ENCODE measurements around the gene OR10A4. TPM values are rescaled to one million over a fixed set of nuclear protein-coding genes. Genes with fewer than 3 reads are reported as not detected.
A peak's percentile ranks its signal among the peaks of the same experiment; 100 is the strongest.

Gene OR10A4
- total and polyA plus RNA-seq, 9 of the 15 experiments (the other 6 are each of a cell fraction or from before 2014, with no cell fraction given): not detected

- Histone ChIP-seq H3K79me2 (ENCODE audit: control insufficient read depth, insufficient read depth, low read length) (no peaks in the 10 kb centered on the region), H3K27me3 (ENCODE audit: control insufficient read depth in 2 of 2, insufficient read depth in 2 of 2, low read length in 2 of 2) (no peaks in the 10 kb centered on the region), H3K9ac (ENCODE audit: insufficient read depth in 1 of 2, low read depth in 2 of 2, low read length in 2 of 2) (no peak overlapping the region), H3K4me2 (ENCODE audit: insufficient read depth, low read length) (no peak overlapping the region), H3K4me3 (no peak overlapping the region), H3K36me3 (ENCODE audit: control insufficient read depth, insufficient read depth, low read length) (no peaks in the 10 kb centered on the region), H3K27ac (ENCODE audit: extremely low read depth, low read depth, low read length) (no peak overlapping the region), H3K9me3 (replicated peaks; ENCODE audit: control insufficient read depth, insufficient read depth, low read depth, low read length) (no peaks in the 10 kb centered on the region), H2AFZ (ENCODE audit: low read depth, low read length) (no peak overlapping the region), H4K20me1 (replicated peaks; ENCODE audit: control insufficient read depth, insufficient read depth, low read length) (no peaks in the 10 kb centered on the region), H3K4me1 (replicated peaks in 1 of 2; ENCODE audit: control insufficient read depth in 2 of 2, insufficient read depth in 2 of 2, low read length in 2 of 2) (no peaks in the 10 kb centered on the region), H3K9me1 (ENCODE audit: control insufficient read depth, insufficient read depth, low read length) (no peaks in the 10 kb centered on the region)
- intact Hi-C loops (cut with micrococcal nuclease) (loop anchor here (10.0 kb wide), 1 partner anchor 94 kb away; no protein-coding TSS in a partner anchor), in situ Hi-C loops (cut with MboI) (no loop called here)
- WGBS (ENCODE audit: insufficient coverage, low coverage, missing lambda C conversion rate): 0% methylated on average over 2 of the region's 2 CpGs
- ATAC-seq (0 out of 3 replicates have a peak, but pooled peaks have one; percentile 41), FAIRE-seq (no peak), DNase-seq (ENCODE audit: extremely low read depth in 1 of 4, low spot score in 3 of 4) (no peak)
- POLR2A ChIA-PET: no interaction called here
- CTCF ChIA-PET (ENCODE audit: low intra/inter-chr PET ratio): interaction anchor here (0.6 kb wide), 1 partner anchor 542 kb away, joined by 4 read pairs; no protein-coding TSS in a partner anchor
- no peak for TF ChIP-seq SRF (CRISPR knock-in tag; IDR thresholded peaks at IDR 0.05)
- TF ChIP-seq IRF9 (tag; IDR thresholded peaks at IDR 0.05): no peak
- no peak for TF ChIP-seq ETV6 (IDR thresholded peaks at IDR 0.05; ENCODE audit: borderline replicate concordance in 1 of 2, low read depth in 2 of 2, low read length in 1 of 2)
- no peak for TF ChIP-seq ETV6 (CRISPR knock-in tag; IDR thresholded peaks at IDR 0.05; ENCODE audit: borderline replicate concordance)
- no peak for TF ChIP-seq CEBPB (tag; IDR thresholded peaks at IDR 0.05)
- no peak for TF ChIP-seq TCFL5 (CRISPR knock-in tag; conservative IDR thresholded peaks at IDR 0.05)
- TF ChIP-seq PTBP1 (IDR thresholded peaks at IDR 0.05; ENCODE audit: low read depth, low read length): no peak
- TF ChIP-seq FIP1L1 (IDR thresholded peaks at IDR 0.05; ENCODE audit: low read depth, low read length, poor library complexity, severe bottlenecking): no peak
- TF ChIP-seq MEF2A (IDR thresholded peaks at IDR 0.05; ENCODE audit: control insufficient read depth, low read depth, low read length): no peak
- TF ChIP-seq CTCF (IDR thresholded peaks at IDR 0.05 in 2 of 3, conservative IDR thresholded peaks at IDR 0.05 in 1 of 3; ENCODE audit: insufficient read depth in 2 of 3, low read depth in 1 of 3, low read length in 3 of 3): peak in 1 of 3 experiments; percentile 43; a peak in 2 of 6 replicates
- TF ChIP-seq HNRNPK (IDR thresholded peaks at IDR 0.05; ENCODE audit: low read depth, low read length, poor library complexity, severe bottlenecking): no peak
- no peak for TF ChIP-seq L3MBTL2 (IDR thresholded peaks at IDR 0.05)
- no peak for TF ChIP-seq CCAR2 (IDR thresholded peaks at IDR 0.05; ENCODE audit: low read depth, low read length)
- no peak for TF ChIP-seq MAFK (IDR thresholded peaks at IDR 0.05; ENCODE audit: low read length)
- TF ChIP-seq ZNF217 (CRISPR knock-in tag; IDR thresholded peaks at IDR 0.05): no peak
- TF ChIP-seq RAD21 (CRISPR knock-in tag; conservative IDR thresholded peaks at IDR 0.05 in 1 of 2, IDR thresholded peaks at IDR 0.05 in 1 of 2): peak; percentile 8 to 18; a peak in 1 of 4 replicates
- TF ChIP-seq, protein P1, sequence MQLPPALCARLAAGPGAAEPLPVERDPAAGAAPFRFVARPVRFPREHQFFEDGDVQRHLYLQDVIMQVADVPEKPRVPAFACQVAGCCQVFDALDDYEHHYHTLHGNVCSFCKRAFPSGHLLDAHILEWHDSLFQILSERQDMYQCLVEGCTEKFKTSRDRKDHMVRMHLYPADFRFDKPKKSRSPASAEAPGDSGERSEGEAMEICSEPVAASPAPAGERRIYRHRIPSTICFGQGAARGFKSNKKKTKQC (CRISPR knock-in tag; IDR thresholded peaks at IDR 0.05): no peak
- BruUV-seq (replicated peaks): no TSS peak
Measured at GRCh38 chr11:6900327-6900999, 24.0 kb downstream of the OR10A4 start.
